GM19452 (cell line): ENCODE measurements around the gene CACNG8.
"Not testable (repeated sequence)": the region's sequence is repeated elsewhere in the genome, so short reads cannot be mapped to it uniquely, and the experiment has no call there.

Experiments
- ATAC-seq: cut with Tn5 transposase; IDR thresholded peaks from one replicate; pipeline ENCODE4 v1.9.1; 2021; ENCODE audit not compliant: unreplicated experiment

Gene CACNG8

DNA sequence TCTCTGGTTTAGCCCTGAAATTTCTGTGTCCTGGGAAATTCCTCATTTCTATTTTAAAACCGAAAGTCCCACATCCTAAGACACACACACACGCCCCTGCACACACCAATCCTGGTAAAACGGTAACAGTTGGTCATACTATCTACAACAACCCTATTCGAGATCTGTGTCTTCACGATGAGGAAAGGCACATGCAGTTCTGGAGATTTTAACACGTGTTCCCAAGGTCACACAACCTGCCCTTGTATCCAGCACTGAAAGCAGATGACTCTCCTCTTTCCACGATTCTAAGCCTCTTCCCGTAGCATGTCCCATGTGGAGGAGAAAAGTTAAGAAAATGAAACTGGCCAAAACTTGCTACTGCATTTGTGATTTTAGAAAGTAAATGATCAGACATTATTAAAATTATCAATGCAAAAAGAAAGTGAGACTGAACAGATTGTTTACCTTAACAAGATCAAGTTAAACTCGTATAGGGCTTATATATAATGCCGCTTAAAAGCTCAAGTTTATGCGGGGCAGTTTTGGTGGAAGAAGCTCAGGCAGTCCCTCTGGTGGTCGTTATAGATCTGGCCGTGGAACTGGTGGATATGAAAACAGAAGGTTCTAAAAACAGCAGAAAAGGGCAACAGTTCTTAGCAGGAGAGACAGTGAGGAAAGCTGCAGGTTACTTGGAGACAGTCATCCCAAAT, 68.3 kb downstream of the CACNG8 start:
- no peak for ATAC-seq

DNA sequence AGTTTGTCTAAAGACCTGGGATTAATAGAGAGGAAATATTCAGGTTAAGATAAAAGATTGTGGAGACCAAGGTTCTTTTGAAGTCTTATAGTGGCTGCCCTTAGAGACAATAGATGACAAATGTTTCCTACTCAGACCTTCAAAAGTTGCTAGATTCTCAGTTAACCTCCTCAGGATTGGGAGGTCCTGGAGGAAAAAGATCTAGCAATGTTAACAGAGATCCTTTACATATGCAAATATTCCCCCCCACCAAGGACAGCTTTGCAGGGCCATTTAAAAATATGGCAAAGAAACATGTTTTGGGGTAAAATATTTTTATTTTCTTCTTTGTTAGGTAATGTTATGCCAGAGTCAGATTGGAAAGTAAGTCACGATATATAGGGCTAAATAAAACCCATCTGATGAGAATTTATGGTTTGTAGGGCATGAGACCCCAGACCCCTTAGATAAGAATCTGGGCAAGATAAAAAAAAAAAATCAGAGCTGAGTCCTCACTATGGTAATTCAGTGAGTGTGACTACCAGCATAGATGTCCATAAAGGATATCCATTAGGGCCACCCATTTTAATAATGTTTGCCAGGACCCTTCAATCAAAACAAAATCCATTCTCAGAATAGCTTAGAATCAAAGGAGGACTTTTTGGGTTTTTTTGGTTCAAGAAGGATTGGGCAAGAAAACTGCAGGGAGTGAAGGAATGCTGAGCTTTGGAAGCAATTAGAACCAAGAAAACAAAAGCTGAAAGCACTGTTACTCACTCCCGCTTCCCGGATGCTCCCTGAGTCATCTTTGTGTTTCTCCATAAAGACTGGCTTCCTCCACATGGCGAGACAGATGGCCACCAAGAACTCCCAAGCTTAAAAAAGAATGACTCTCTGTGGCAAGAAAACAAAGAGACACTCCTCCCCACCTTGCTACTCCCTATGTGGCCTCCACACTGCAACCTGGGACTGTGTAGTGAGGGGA, 72.8 kb downstream of the CACNG8 start:
- ATAC-seq: no peak

DNA sequence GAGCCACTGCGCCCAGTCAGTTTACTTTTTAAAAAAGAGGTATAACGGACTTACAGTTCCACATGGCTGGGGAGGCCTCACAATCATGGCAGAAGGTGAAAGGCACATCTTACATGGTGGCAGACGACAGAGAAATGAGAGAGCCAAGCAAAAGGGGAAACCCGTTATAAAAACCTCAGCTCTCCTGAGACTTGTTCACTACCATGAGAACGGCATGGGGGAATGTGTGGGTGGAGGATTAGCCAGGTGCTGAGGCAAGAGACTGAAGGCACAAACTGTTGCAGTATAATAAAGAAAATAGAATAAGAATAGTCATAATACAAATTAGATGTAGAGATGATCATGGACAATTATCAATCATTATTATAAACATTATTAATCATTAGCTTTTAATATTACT, 73.8 kb downstream of the CACNG8 start:
- ATAC-seq: not testable (repeated sequence)
